GM18858 (cell line): ENCODE measurements around the gene MCHR1.
"Not testable (repeated sequence)": the region's sequence is repeated elsewhere in the genome, so short reads cannot be mapped to it uniquely, and the experiment has no call there.

Experiments used
- ATAC-seq: cut with Tn5 transposase; IDR thresholded peaks from one replicate; pipeline ENCODE4 v1.9.1; 2021; ENCODE audit not compliant: unreplicated experiment

MCHR1 gene

GRCh38 chr22:40654522-40655167, 24.6 kb upstream of the MCHR1 start:
- ATAC-seq, result no peak

- not testable (repeated sequence) for ATAC-seq
Measured at GRCh38 chr22:40655941-40656340, 23.3 kb upstream of the MCHR1 start.

- ATAC-seq, result not testable (repeated sequence)
Measured at GRCh38 chr22:40656651-40657050, 22.6 kb upstream of the MCHR1 start.

GRCh38 chr22:40659166-40659565, 20.1 kb upstream of the MCHR1 start:
- ATAC-seq, result no peak

GRCh38 chr22:40660730-40661129, 18.6 kb upstream of the MCHR1 start:
- no peak for ATAC-seq

- ATAC-seq, result no peak
Measured at GRCh38 chr22:40661671-40662070, 17.6 kb upstream of the MCHR1 start.

- no peak for ATAC-seq
Measured at GRCh38 chr22:40665312-40665711, 14.0 kb upstream of the MCHR1 start.

- no peak for ATAC-seq
Measured at GRCh38 chr22:40666151-40666848, 13.0 kb upstream of the MCHR1 start.

GRCh38 chr22:40668611-40669411, 10.5 kb upstream of the MCHR1 start:
- no peak for ATAC-seq

GRCh38 chr22:40670058-40670457, 9.2 kb upstream of the MCHR1 start:
- ATAC-seq, result no peak

GRCh38 chr22:40671369-40671768, 7.9 kb upstream of the MCHR1 start:
- ATAC-seq, result no peak

GRCh38 chr22:40671796-40672360, 7.4 kb upstream of the MCHR1 start:
- ATAC-seq, result no peak

- ATAC-seq, result no peak
Measured at GRCh38 chr22:40673017-40673416, 6.3 kb upstream of the MCHR1 start.

GRCh38 chr22:40674274-40674673, 5.0 kb upstream of the MCHR1 start:
- no peak for ATAC-seq

GRCh38 chr22:40676166-40676565, 3.1 kb upstream of the MCHR1 start:
- not testable (repeated sequence) for ATAC-seq

- no peak for ATAC-seq
Measured at GRCh38 chr22:40676644-40677043, 2.6 kb upstream of the MCHR1 start.

GRCh38 chr22:40678493-40679248, 613 bp upstream of the MCHR1 start:
- ATAC-seq, result no peak

- ATAC-seq, result no peak
Measured at GRCh38 chr22:40679964-40680818, 907 bp downstream of the MCHR1 start.

GRCh38 chr22:40680819-40681183, 1.5 kb downstream of the MCHR1 start:
- no peak for ATAC-seq

GRCh38 chr22:40681451-40681850, 2.2 kb downstream of the MCHR1 start:
- no peak for ATAC-seq
